B cell (primary cell): ENCODE data around the gene TYRP1. TPM values are rescaled to one million over a fixed set of nuclear protein-coding genes. Genes with fewer than 3 reads are reported as not detected.

Experiments
- ATAC-seq: fragments of 200-7000 bp; cut with Tn5 transposase; one replicate; pipeline ENCODE4 v1.10.0; 2021; ENCODE audit warnings: low read depth, mild to moderate bottlenecking, moderate number of reproducible peaks, moderate library complexity
- CTCF ChIA-PET: fragments of 350-600 bp; sonication (Branson Sonifier 250); formaldehyde crosslinking; loops from one replicate; lab custom pipeline; 2021; ENCODE audit warnings: antibody characterized with exemption, inconsistent platforms; lab: Charles Lee
- POLR2A ChIA-PET: fragments of 350-600 bp; sonication (Branson Sonifier 250); formaldehyde crosslinking; loops from one replicate; lab custom pipeline; 2021; ENCODE audit warnings: antibody characterized with exemption; lab: Charles Lee
- DNase-seq: peaks from one replicate; pipeline ENCODE4 v3.0.0; 2013
- H2AFZ ChIP-seq: 2 replicates; pipeline ENCODE4 v1.6.1; 2012; ENCODE audit warnings: mild to moderate bottlenecking, low read depth, low read length; ENCODE audit not compliant: insufficient read depth, poor library complexity, severe bottlenecking
- H3K27ac ChIP-seq, 2 donors: 1 replicate in 1 of 2; 2 replicates in 1 of 2; pipeline ENCODE4 v1.5.1; 2012 to 2013; ENCODE audit warnings: low read length in 2 of 2, mild to moderate bottlenecking in 2 of 2, moderate library complexity in 1 of 2
- H3K27me3 ChIP-seq, 4 experiments: fragments of 200-600 bp in 1 of 4; sonication (generic) in 1 of 4; replicated peaks in 1 of 4; 1 replicate in 2 of 4; 2 replicates in 2 of 4; pipeline versions ENCODE4 v1.6.1 to v1.7.0; 2013 to 2016; ENCODE audit warnings: low read length in 3 of 4, mild to moderate bottlenecking in 2 of 4, mixed read lengths in 1 of 4, moderate library complexity in 1 of 4; ENCODE audit not compliant: insufficient read depth in 4 of 4, control insufficient read depth in 3 of 4; ENCODE audit errors: control extremely low read depth in 1 of 4
- H3K36me3 ChIP-seq, 2 experiments: replicated peaks in 1 of 2; 1 replicate in 1 of 2; 2 replicates in 1 of 2; pipeline versions ENCODE4 v1.6.1 to v1.7.1; 2013; ENCODE audit warnings: low read length in 1 of 2; ENCODE audit not compliant: insufficient read depth in 2 of 2, control insufficient read depth in 1 of 2; ENCODE audit errors: control extremely low read depth in 1 of 2, extremely low read depth in 1 of 2
- H3K4me1 ChIP-seq, 2 donors: fragments of 200-600 bp in 1 of 2; sonication (generic) in 1 of 2; 1 replicate in 1 of 2; 2 replicates in 1 of 2; pipeline versions ENCODE4 v1.5.1 to v1.6.1; 2013 to 2017; ENCODE audit warnings: low read length in 2 of 2; ENCODE audit not compliant: control insufficient read depth in 2 of 2, insufficient read depth in 2 of 2
- H3K4me2 ChIP-seq: replicated peaks from 2 replicates; pipeline ENCODE3; 2012; ENCODE audit warnings: mild to moderate bottlenecking, low read depth, low read length; ENCODE audit not compliant: poor library complexity, severe bottlenecking
- H3K4me3 ChIP-seq, 5 experiments: fragments of 200-600 bp in 1 of 5; sonication (generic) in 1 of 5; 1 replicate in 3 of 5; 2 replicates in 2 of 5; pipeline versions ENCODE4 v1.5.1 to v1.7.0; 2011 to 2016; ENCODE audit warnings: low read length in 4 of 5, mild to moderate bottlenecking in 4 of 5, low read depth in 2 of 5, control low read depth in 1 of 5, moderate library complexity in 1 of 5; ENCODE audit not compliant: insufficient read depth in 1 of 5; ENCODE audit errors: control extremely low read depth in 1 of 5, extremely low read depth in 1 of 5
- H3K79me2 ChIP-seq: fragments of 200-600 bp; sonication (generic); one replicate; pipeline ENCODE4 v1.6.0; 2016; ENCODE audit warnings: low read length; ENCODE audit not compliant: control insufficient read depth, insufficient read depth
- H3K9ac ChIP-seq: fragments of 200-600 bp; sonication (generic); 2 replicates; pipeline ENCODE4 v1.6.1; 2017; ENCODE audit warnings: mild to moderate bottlenecking, low read length, moderate library complexity
- H3K9me3 ChIP-seq, 3 donors: one replicate each; pipeline versions ENCODE4 v1.6.1 to v1.7.1; 2013; ENCODE audit warnings: low read length in 2 of 3; ENCODE audit not compliant: control insufficient read depth in 2 of 3, insufficient read depth in 1 of 3; ENCODE audit errors: control extremely low read depth in 1 of 3
- H4K20me1 ChIP-seq: 2 replicates; pipeline ENCODE4 v1.6.0; 2012; ENCODE audit warnings: mild to moderate bottlenecking, low read length; ENCODE audit not compliant: insufficient read depth, control insufficient read depth, poor library complexity, severe bottlenecking
- H3K27ac Mint-ChIP-seq: one replicate; pipeline ENCODE4 v1.8.0; 2021; ENCODE audit warnings: mixed read lengths
- H3K27me3 Mint-ChIP-seq: one replicate; pipeline ENCODE4 v1.8.0; 2021; ENCODE audit warnings: mixed read lengths
- H3K4me1 Mint-ChIP-seq: one replicate; pipeline ENCODE4 v1.8.0; 2021; ENCODE audit warnings: mixed read lengths
- H3K4me3 Mint-ChIP-seq: one replicate; pipeline ENCODE4 v1.8.0; 2021; ENCODE audit warnings: mixed read lengths
- H3K9me3 Mint-ChIP-seq: one replicate; pipeline ENCODE4 v1.8.0; 2022; ENCODE audit warnings: mixed read lengths; ENCODE audit not compliant: insufficient read depth
- CTCF ChIP-seq: fragments of 200-600 bp; IDR thresholded peaks from one replicate; pipeline ENCODE4 v1.8.0; 2022; ENCODE audit warnings: antibody characterized with exemption, mild to moderate bottlenecking
- EZH2 ChIP-seq: IDR thresholded peaks from 2 replicates; pipeline ENCODE4 v1.6.1; 2012; ENCODE audit warnings: borderline replicate concordance, low read depth, mild to moderate bottlenecking, moderate library complexity, low read length; ENCODE audit not compliant: insufficient read depth, poor library complexity, severe bottlenecking
- WGBS: methylation state at CpG from one replicate; pipeline ENCODE4 v1.1.5; 2013; ENCODE audit warnings: missing lambda C conversion rate; ENCODE audit not compliant: insufficient coverage; 5-methylcytosine and 5-hydroxymethylcytosine counted together
- intact Hi-C: fragments of 100-400 bp; cut with micrococcal nuclease; formaldehyde crosslinking; loops from one replicate; pipeline ENCODE4 v1.10.0; 2022
- polyA plus RNA-seq: library from polyadenylated mRNA; depleted of rRNA; stranded (reverse); fragments of >200 nt; gene quantifications from 2 replicates; pipeline ENCODE4 v1.2.3, GENCODE V29; 2012
- total RNA-seq, 2 donors: library from RNA; stranded (reverse); fragments of 120-200 nt in 1 of 2; gene quantifications; 1 replicate in 1 of 2; 2 replicates in 1 of 2; pipeline versions ENCODE4 v1.2.3 to v1.2.4, GENCODE V29; 2013 to 2022

The TYRP1 gene
- total and polyA plus RNA-seq, 2 donors (not counting 1 experiment from before 2014, with no cell fraction given) = not detected

GRCh38 chr9:12715268-12715667 lies 22.1 kb downstream of the TYRP1 start:
- Mint-ChIP-seq H3K9me3 (no peaks in the 10 kb centered on the region), H3K27me3 (no peaks in the 10 kb centered on the region), H3K4me3 (no peak overlapping the region), H3K4me1 (no peaks in the 10 kb centered on the region), H3K27ac (no peak overlapping the region)
- Histone ChIP-seq H3K4me2 (no peak overlapping the region), H3K36me3 (no peaks in the 10 kb centered on the region), H3K4me1 (no peaks in the 10 kb centered on the region), H2AFZ (no peak overlapping the region), H4K20me1 (no peaks in the 10 kb centered on the region), H3K79me2 (no peaks in the 10 kb centered on the region), H3K9ac (no peak overlapping the region), H3K27ac (no peak overlapping the region), H3K4me3 (no peak overlapping the region), H3K9me3 (no peaks in the 10 kb centered on the region), H3K27me3 (no peaks in the 10 kb centered on the region)
- DNase-seq (no peak), ATAC-seq (no peak)
- CTCF ChIA-PET = no interaction called here
- no CpG with 5 or more reads among the region's 3 CpGs for WGBS
- POLR2A ChIA-PET = no interaction called here
- no peak for TF ChIP-seq CTCF
- no peak for TF ChIP-seq EZH2
- intact Hi-C loops = no loop called here

- Histone ChIP-seq H3K9me3 (no peaks in the 10 kb centered on the region), H3K36me3 (no peaks in the 10 kb centered on the region), H3K27me3 (no peaks in the 10 kb centered on the region), H3K4me3 (no peak overlapping the region), H2AFZ (no peak overlapping the region), H3K4me1 (no peaks in the 10 kb centered on the region), H3K4me2 (no peak overlapping the region), H3K27ac (no peak overlapping the region), H3K79me2 (no peaks in the 10 kb centered on the region), H4K20me1 (no peaks in the 10 kb centered on the region), H3K9ac (no peak overlapping the region)
- ChIA-PET CTCF (no interaction called here), POLR2A (no interaction called here)
- Mint-ChIP-seq H3K4me1 (no peaks in the 10 kb centered on the region), H3K27ac (no peak overlapping the region), H3K27me3 (no peaks in the 10 kb centered on the region), H3K9me3 (no peaks in the 10 kb centered on the region), H3K4me3 (no peak overlapping the region)
- WGBS = no CpG with 5 or more reads among the region's 5 CpGs
- intact Hi-C loops = no loop called here
- DNase-seq (no peak), ATAC-seq (no peak)
- no peak for TF ChIP-seq EZH2
- TF ChIP-seq CTCF = no peak
Measured at GRCh38 chr9:12716823-12717600, 23.8 kb downstream of the TYRP1 start.
